Lung (tissue), 12 donors: ENCODE results near the gene RACK1. TPM values are rescaled to one million over a fixed set of nuclear protein-coding genes. Genes with fewer than 3 reads are reported as not detected.

Source experiments
- ATAC-seq: fragments of 200-7000 bp; cut with Tn5 transposase; one replicate; pipeline ENCODE4 v1.9.1; 2020; ENCODE audit warnings: moderate number of reproducible peaks; ENCODE audit not compliant: insufficient read depth, low FRiP score
- DNase-seq, 3 donors: peaks; one replicate each; pipeline ENCODE4 v3.0.0-alpha.2; 2013 to 2017
- H3K27ac ChIP-seq, 2 donors: one replicate each; pipeline ENCODE4 v1.5.1; 2013; ENCODE audit warnings: mild to moderate bottlenecking in 2 of 2, moderate library complexity in 2 of 2, control low read depth in 1 of 2, inconsistent platforms in 1 of 2, low read depth in 1 of 2, low read length in 1 of 2
- H3K27me3 ChIP-seq, 3 donors: one replicate each; pipeline ENCODE4 v1.5.1; 2013; ENCODE audit warnings: low read length in 2 of 3; ENCODE audit not compliant: control insufficient read depth in 3 of 3, insufficient read depth in 3 of 3
- H3K36me3 ChIP-seq, 4 donors: one replicate each; pipeline ENCODE4 v1.5.1; 2013; ENCODE audit warnings: low read length in 4 of 4, mild to moderate bottlenecking in 1 of 4, moderate library complexity in 1 of 4; ENCODE audit not compliant: control insufficient read depth in 4 of 4, insufficient read depth in 4 of 4
- H3K4me1 ChIP-seq, 5 donors: one replicate each; pipeline ENCODE4 v1.5.1; 2013; ENCODE audit warnings: low read length in 5 of 5, mild to moderate bottlenecking in 2 of 5, moderate library complexity in 1 of 5; ENCODE audit not compliant: control insufficient read depth in 5 of 5, insufficient read depth in 5 of 5
- H3K4me3 ChIP-seq: one replicate; pipeline ENCODE4 v1.5.1; 2013; ENCODE audit warnings: mild to moderate bottlenecking, control low read depth, moderate library complexity
- H3K9ac ChIP-seq, 2 donors: one replicate each; pipeline ENCODE4 v1.5.1; 2013; ENCODE audit warnings: low read length in 2 of 2, control low read depth in 1 of 2; ENCODE audit not compliant: insufficient read depth in 1 of 2
- H3K9me3 ChIP-seq, 4 donors: one replicate each; pipeline ENCODE4 v1.5.1; 2013; ENCODE audit warnings: low read length in 3 of 4, mild to moderate bottlenecking in 1 of 4, moderate library complexity in 1 of 4; ENCODE audit not compliant: control insufficient read depth in 4 of 4, insufficient read depth in 3 of 4
- WGBS, 2 donors: extraction: QIAGEN DNeasy Blood & Tissue Kit; methylation state at CpG; one replicate each; pipeline ENCODE4 v1.1.7; 2013; 5-methylcytosine and 5-hydroxymethylcytosine counted together
- polyA plus RNA-seq, 2 donors: library from polyadenylated mRNA; stranded (reverse); fragments of 200-250 nt; gene quantifications; one replicate each; pipeline ENCODE4 v1.2.1, GENCODE V29; 2013
- total RNA-seq, 2 donors: library from RNA; depleted of rRNA in 1 of 2; stranded (reverse); fragments of >200 nt in 1 of 2; gene quantifications; one replicate each; pipeline ENCODE4 v1.2.1, GENCODE V29; 2014 to 2021
- TF ChIP-seq, protein P1 (sequence below): IDR thresholded peaks from 2 replicates; pipeline ENCODE4 v1.5.1; 2012; ENCODE audit warnings: mild to moderate bottlenecking; ENCODE audit errors: control extremely low read depth, extremely low read depth
- donor health status: control.
- donor health status: control.
- donor health status: Bipolar disorder and iron deficiency.
- donor health status: healthy.
- donor health status: DM: yes; HTN: yes; CAD: no.

Gene RACK1
- total and polyA plus RNA-seq, 4 donors = 1,254 to 2,994 (median 1,939) TPM

GRCh38 chr5:181195249-181195761 is 48.4 kb downstream of the RACK1 start:
- H3K4me1 ChIP-seq = peaks cover 0 to 18% (median 4%) of the 10 kb centered on the region in 5 donors
- peak in 1 of 3 donors; percentile 12 for DNase-seq
- peaks cover 0 to 5% (median 4%) of the 10 kb centered on the region in 3 donors for H3K27me3 ChIP-seq
- WGBS, 2 donors = 79 to 82% methylated on average over 45 of the region's 45 CpGs
- no peak for ATAC-seq
- H3K9me3 ChIP-seq = no peaks in the 10 kb centered on the region
- H3K4me3 ChIP-seq = no peak overlapping the region
- TF ChIP-seq, protein P1, sequence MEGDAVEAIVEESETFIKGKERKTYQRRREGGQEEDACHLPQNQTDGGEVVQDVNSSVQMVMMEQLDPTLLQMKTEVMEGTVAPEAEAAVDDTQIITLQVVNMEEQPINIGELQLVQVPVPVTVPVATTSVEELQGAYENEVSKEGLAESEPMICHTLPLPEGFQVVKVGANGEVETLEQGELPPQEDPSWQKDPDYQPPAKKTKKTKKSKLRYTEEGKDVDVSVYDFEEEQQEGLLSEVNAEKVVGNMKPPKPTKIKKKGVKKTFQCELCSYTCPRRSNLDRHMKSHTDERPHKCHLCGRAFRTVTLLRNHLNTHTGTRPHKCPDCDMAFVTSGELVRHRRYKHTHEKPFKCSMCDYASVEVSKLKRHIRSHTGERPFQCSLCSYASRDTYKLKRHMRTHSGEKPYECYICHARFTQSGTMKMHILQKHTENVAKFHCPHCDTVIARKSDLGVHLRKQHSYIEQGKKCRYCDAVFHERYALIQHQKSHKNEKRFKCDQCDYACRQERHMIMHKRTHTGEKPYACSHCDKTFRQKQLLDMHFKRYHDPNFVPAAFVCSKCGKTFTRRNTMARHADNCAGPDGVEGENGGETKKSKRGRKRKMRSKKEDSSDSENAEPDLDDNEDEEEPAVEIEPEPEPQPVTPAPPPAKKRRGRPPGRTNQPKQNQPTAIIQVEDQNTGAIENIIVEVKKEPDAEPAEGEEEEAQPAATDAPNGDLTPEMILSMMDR = no peak
- no peak overlapping the region for H3K27ac ChIP-seq
- no peak overlapping the region for H3K9ac ChIP-seq
- no peaks in the 10 kb centered on the region for H3K36me3 ChIP-seq

- WGBS, 2 donors = 77 to 78% methylated on average over 21 of the region's 21 CpGs
- H3K27ac ChIP-seq = no peak overlapping the region
- H3K36me3 ChIP-seq = no peaks in the 10 kb centered on the region
- TF ChIP-seq, protein P1 = no peak
- H3K27me3 ChIP-seq = peaks cover 0 to 4% (median under 1%) of the 10 kb centered on the region in 3 donors
- ATAC-seq (no peak), DNase-seq (peak in 2 of 3 donors; percentile 23 to 38)
- H3K4me1 ChIP-seq = peaks cover 0 to 22% (median 4%) of the 10 kb centered on the region in 5 donors
- H3K9ac ChIP-seq = no peak overlapping the region
- no peak overlapping the region for H3K4me3 ChIP-seq
- no peaks in the 10 kb centered on the region for H3K9me3 ChIP-seq
Observed at GRCh38 chr5:181194489-181195248, 49.0 kb downstream of the RACK1 start.

GRCh38 chr5:181193656-181194055 is 50.0 kb downstream of the RACK1 start:
- no peak for ATAC-seq
- WGBS, 2 donors = 62 to 96% methylated on average over 2 of the region's 2 CpGs
- Histone ChIP-seq H3K36me3 (no peaks in the 10 kb centered on the region), H3K4me1 (peaks cover 0 to 22% (median 4%) of the 10 kb centered on the region in 5 donors), H3K27ac (no peak overlapping the region), H3K9me3 (no peaks in the 10 kb centered on the region), H3K4me3 (no peak overlapping the region), H3K27me3 (no peaks in the 10 kb centered on the region), H3K9ac (no peak overlapping the region)
- TF ChIP-seq, protein P1 = no peak
- no peak for DNase-seq
